Liver (tissue), 9 donors: ENCODE data around the gene LRRC28. TPM values are rescaled to one million over a fixed set of nuclear protein-coding genes. Genes with fewer than 3 reads are reported as not detected.

Experiments
- DNase-seq: peaks from one replicate; pipeline ENCODE4 v3.0.0-alpha.2; 2017; ENCODE audit warnings: low spot score
- H3K27ac ChIP-seq, 2 donors: one replicate each; pipeline ENCODE4 v1.7.0; 2013; ENCODE audit warnings: inconsistent platforms in 2 of 2, low read length in 2 of 2, control low read depth in 1 of 2, low read depth in 1 of 2, mild to moderate bottlenecking in 1 of 2
- H3K27me3 ChIP-seq, 4 donors: one replicate each; pipeline versions ENCODE4 v1.6.1 to v1.7.0; 2013; ENCODE audit warnings: low read length in 3 of 4, inconsistent platforms in 1 of 4, mild to moderate bottlenecking in 1 of 4, moderate library complexity in 1 of 4; ENCODE audit not compliant: control insufficient read depth in 4 of 4, insufficient read depth in 4 of 4
- H3K36me3 ChIP-seq, 4 donors: one replicate each; pipeline versions ENCODE4 v1.6.1 to v1.7.0; 2013; ENCODE audit warnings: low read length in 3 of 4, mild to moderate bottlenecking in 3 of 4, low read depth in 1 of 4, moderate library complexity in 1 of 4; ENCODE audit not compliant: control insufficient read depth in 4 of 4, insufficient read depth in 3 of 4
- H3K4me1 ChIP-seq, 4 donors: one replicate each; pipeline versions ENCODE4 v1.6.1 to v1.7.0; 2013; ENCODE audit warnings: low read length in 3 of 4, mild to moderate bottlenecking in 3 of 4, moderate library complexity in 1 of 4; ENCODE audit not compliant: control insufficient read depth in 4 of 4, insufficient read depth in 4 of 4
- H3K4me3 ChIP-seq, 3 donors: one replicate each; pipeline versions ENCODE4 v1.6.1 to v1.7.0; 2013; ENCODE audit warnings: low read length in 3 of 3, control low read depth in 1 of 3, low read depth in 1 of 3, mild to moderate bottlenecking in 1 of 3
- H3K9ac ChIP-seq, 2 donors: one replicate each; pipeline ENCODE4 v1.7.0; 2013; ENCODE audit warnings: low read length in 2 of 2, mild to moderate bottlenecking in 2 of 2, moderate library complexity in 2 of 2, control low read depth in 1 of 2, low read depth in 1 of 2
- H3K9me3 ChIP-seq, 4 donors: one replicate each; pipeline versions ENCODE4 v1.6.1 to v1.7.0; 2013; ENCODE audit warnings: low read length in 3 of 4; ENCODE audit not compliant: control insufficient read depth in 4 of 4
- ATF3 ChIP-seq: IDR thresholded peaks from 2 replicates; pipeline ENCODE4 v1.6.1; 2016; ENCODE audit warnings: antibody characterized with exemption
- CTCF ChIP-seq: fragments of 150-350 bp; IDR thresholded peaks from 2 replicates; pipeline ENCODE4 v1.5.1; 2017; ENCODE audit warnings: improper control_type of control experiment, low read depth, low read length; ENCODE audit not compliant: missing input control
- EGR1 ChIP-seq, 2 donors: IDR thresholded peaks; 2 replicates each; pipeline ENCODE4 v1.6.1; 2016 to 2018; ENCODE audit warnings: antibody characterized with exemption in 2 of 2, low read depth in 2 of 2
- FOXA2 ChIP-seq: IDR thresholded peaks from 2 replicates; pipeline ENCODE4 v1.6.1; 2016; ENCODE audit warnings: antibody characterized with exemption
- GABPA ChIP-seq, 2 donors: IDR thresholded peaks in 1 of 2; conservative IDR thresholded peaks in 1 of 2; 2 replicates each; pipeline ENCODE4 v1.6.1; 2016; ENCODE audit warnings: antibody characterized with exemption in 2 of 2, mild to moderate bottlenecking in 1 of 2, moderate library complexity in 1 of 2
- HNF4G ChIP-seq: IDR thresholded peaks from 2 replicates; pipeline ENCODE4 v1.6.1; 2016; ENCODE audit warnings: antibody characterized with exemption
- JUND ChIP-seq, 2 donors: IDR thresholded peaks; 2 replicates each; pipeline ENCODE4 v1.6.1; 2016; ENCODE audit warnings: antibody characterized with exemption in 2 of 2
- MAX ChIP-seq: IDR thresholded peaks from 2 replicates; pipeline ENCODE4 v1.6.1; 2016; ENCODE audit warnings: antibody characterized with exemption
- NR2F2 ChIP-seq: IDR thresholded peaks from 2 replicates; pipeline ENCODE4 v1.6.1; 2016; ENCODE audit warnings: antibody characterized with exemption
- RAD21 ChIP-seq, 2 donors: IDR thresholded peaks; 2 replicates each; pipeline ENCODE4 v1.6.1; 2016; ENCODE audit warnings: antibody characterized with exemption in 2 of 2, mild to moderate bottlenecking in 2 of 2
- REST ChIP-seq: IDR thresholded peaks from 2 replicates; pipeline ENCODE4 v1.6.1; 2016; ENCODE audit warnings: antibody characterized with exemption, mild to moderate bottlenecking
- RXRA ChIP-seq, 2 donors: IDR thresholded peaks; 2 replicates each; pipeline ENCODE4 v1.6.1; 2017 to 2018; ENCODE audit warnings: antibody characterized with exemption in 2 of 2, mild to moderate bottlenecking in 1 of 2
- SP1 ChIP-seq: IDR thresholded peaks from 2 replicates; pipeline ENCODE4 v1.6.1; 2018; ENCODE audit warnings: antibody characterized with exemption, mild to moderate bottlenecking
- TAF1 ChIP-seq: conservative IDR thresholded peaks from 2 replicates; pipeline ENCODE4 v1.6.1; 2016; ENCODE audit warnings: antibody characterized with exemption, mild to moderate bottlenecking
- YY1 ChIP-seq: IDR thresholded peaks from 2 replicates; pipeline ENCODE4 v1.6.1; 2016; ENCODE audit warnings: antibody characterized with exemption, mild to moderate bottlenecking
- ZBTB33 ChIP-seq: IDR thresholded peaks from 2 replicates; pipeline ENCODE4 v1.6.1; 2016; ENCODE audit warnings: antibody characterized with exemption
- WGBS: extraction: QIAGEN DNeasy Blood & Tissue Kit; methylation state at CpG from one replicate; pipeline ENCODE4 v1.1.7; 2013; 5-methylcytosine and 5-hydroxymethylcytosine counted together
- polyA plus RNA-seq, 2 donors: library from polyadenylated mRNA; stranded (reverse) in 1 of 2; unstranded in 1 of 2; fragments of 200-250 nt in 1 of 2; fragments of >200 nt in 1 of 2; fragmentation: Nextera tagmentation in 1 of 2; extraction: Ambion mirVana in 1 of 2; gene quantifications; one replicate each; pipeline versions ENCODE4 v1.2.1 to v1.2.3, GENCODE V29; 2013 to 2015
- total RNA-seq, 2 donors: library from RNA; depleted of rRNA; stranded (reverse); fragments of >200 nt; gene quantifications; one replicate each; pipeline ENCODE4 v1.2.3, GENCODE V29; 2014
- donor health status: healthy.
- donor health status: healthy.
- donor health status: healthy.
- donor health status: healthy.
- donor health status: healthy.

The LRRC28 gene
- total and polyA plus RNA-seq, 4 donors = 15.4 to 46.6 (median 41.0) TPM

- whole genome bisulfite sequencing = 98% methylated on average over 2 of the region's 2 CpGs
- no peak for DNase-seq
- Histone ChIP-seq H3K9ac (no peak overlapping the region), H3K4me1 (peaks cover 0 to 8% (median 1%) of the 10 kb centered on the region in 4 donors), H3K4me3 (no peak overlapping the region), H3K27ac (no peak overlapping the region), H3K36me3 (peaks cover 0 to 3% (median under 1%) of the 10 kb centered on the region in 4 donors), H3K9me3 (no peaks in the 10 kb centered on the region), H3K27me3 (no peaks in the 10 kb centered on the region)
- TF ChIP-seq NR2F2 = no peak
- TF ChIP-seq TAF1 = no peak
- no peak for TF ChIP-seq GABPA (IDR thresholded peaks at IDR 0.05 in 1 of 2, conservative IDR thresholded peaks at IDR 0.05 in 1 of 2)
- no peak for TF ChIP-seq SP1
- TF ChIP-seq JUND (IDR thresholded peaks at IDR 0.05) = no peak
- TF ChIP-seq MAX = no peak
- no peak for TF ChIP-seq YY1
- TF ChIP-seq CTCF = no peak
- TF ChIP-seq ATF3 = no peak
- no peak for TF ChIP-seq REST
- TF ChIP-seq ZBTB33 = no peak
- no peak for TF ChIP-seq RXRA (IDR thresholded peaks at IDR 0.05)
Observed at GRCh38 chr15:99345242-99345641, 94.0 kb downstream of the LRRC28 start.

GRCh38 chr15:99345832-99346462 is 94.7 kb downstream of the LRRC28 start:
- DNase-seq = no peak
- 97% methylated on average over 3 of the region's 3 CpGs for WGBS
- H3K9ac ChIP-seq = no peak overlapping the region
- H3K27me3 ChIP-seq = no peaks in the 10 kb centered on the region
- TF ChIP-seq EGR1 (IDR thresholded peaks at IDR 0.05; ENCODE audit: low read depth in 2 of 2) (no peak), NR2F2 (no peak), RAD21 (IDR thresholded peaks at IDR 0.05) (no peak), MAX (no peak), RXRA (IDR thresholded peaks at IDR 0.05) (no peak), FOXA2 (no peak), REST (no peak), YY1 (no peak), JUND (IDR thresholded peaks at IDR 0.05) (no peak), ATF3 (no peak), HNF4G (no peak)
- H3K4me3 ChIP-seq = no peak overlapping the region
- H3K27ac ChIP-seq = no peak overlapping the region
- peaks cover 0 to 3% (median 0%) of the 10 kb centered on the region in 4 donors for H3K4me1 ChIP-seq
- no peaks in the 10 kb centered on the region for H3K9me3 ChIP-seq
- H3K36me3 ChIP-seq = peaks cover 0 to 6% (median under 1%) of the 10 kb centered on the region in 4 donors
